A549 (cell line): Measurements from ENCODE around the gene CTPS2. TPM values are rescaled to one million over a fixed set of nuclear protein-coding genes. Genes with fewer than 3 reads are reported as not detected.
"Not testable (repeated sequence)": the region's sequence is repeated elsewhere in the genome, so short reads cannot be mapped to it uniquely, and the experiment has no call there.

Source experiments
- ATAC-seq, 2 experiments: fragments of 200-7000 bp in 1 of 2; fragments of >200 bp in 1 of 2; cut with Nextera tagmentation in 1 of 2; cut with Tn5 transposase in 1 of 2; 3 replicates each; pipeline versions ENCODE4 v1.8.0 to v1.9.1; 2018 to 2020; ENCODE audit warnings: mild to moderate bottlenecking in 1 of 2, moderate library complexity in 1 of 2
- CTCF ChIA-PET: fragments of 300-600 bp; sonication (Branson Sonifier 250); formaldehyde crosslinking; extraction: SDS; loops from one replicate; lab custom pipeline; 2021; ENCODE audit warnings: antibody characterized with exemption, inconsistent platforms; lab: Yijun Ruan, JAX
- POLR2A ChIA-PET: fragments of 350-600 bp; formaldehyde crosslinking; extraction: SDS; loops from one replicate; lab custom pipeline; 2021; ENCODE audit warnings: antibody characterized with exemption, inconsistent platforms; lab: Yijun Ruan, JAX
- DNase-seq, 2 experiments: peaks; one replicate each; pipeline versions ENCODE4 v3.0.0 to v3.0.0-alpha.2; 2011 to 2016; ENCODE audit warnings: low read depth in 1 of 2, low spot score in 1 of 2
- FAIRE-seq: peaks from 2 replicates; lab custom pipeline; 2011; peaks lifted over from hg19 to GRCh38; lab: Jason Lieb, UNC
- H3K27ac ChIP-seq, 2 experiments: fragments of >200 bp; sonication (Bioruptor Twin); formaldehyde crosslinking; 3 replicates each; pipeline ENCODE4 v1.5.1; 2016 to 2017
- H3K4me1 ChIP-seq: fragments of >200 bp; sonication (Bioruptor Twin); formaldehyde crosslinking; 3 replicates; pipeline ENCODE4 v1.6.1; 2016
- H3K4me2 ChIP-seq: fragments of >200 bp; sonication (Bioruptor Twin); formaldehyde crosslinking; 3 replicates; pipeline ENCODE4 v1.6.1; 2016
- H3K4me3 ChIP-seq: fragments of >200 bp; sonication (Bioruptor Twin); formaldehyde crosslinking; 3 replicates; pipeline ENCODE4 v1.5.1; 2016
- H3K9me3 ChIP-seq: fragments of >200 bp; sonication (Bioruptor Twin); formaldehyde crosslinking; 3 replicates; pipeline ENCODE4 v1.6.1; 2016
- EHF ChIP-seq: fragments of 250-450 bp; sonication (Bioruptor Pico); IDR thresholded peaks from 2 replicates; pipeline ENCODE4 v1.5.0; 2020; ENCODE audit warnings: mild to moderate bottlenecking
- EP300 ChIP-seq, 2 experiments: fragments of >200 bp; sonication (Bioruptor Twin); formaldehyde crosslinking; IDR thresholded peaks; 2 replicates in 1 of 2; 3 replicates in 1 of 2; pipeline ENCODE4 v1.6.1; 2016 to 2017
- ESRRA ChIP-seq: fragments of 150-350 bp; IDR thresholded peaks from 2 replicates; pipeline ENCODE4 v1.6.1; 2014; ENCODE audit warnings: mild to moderate bottlenecking, low read length, borderline replicate concordance
- HDAC2 ChIP-seq: fragments of 200-600 bp; sonication (generic); IDR thresholded peaks from 2 replicates; pipeline ENCODE4 v1.6.1; 2016
- HOXB13 ChIP-seq: fragments of 250-450 bp; sonication (Bioruptor Pico); IDR thresholded peaks from 2 replicates; pipeline ENCODE4 v1.5.0; 2020; ENCODE audit warnings: low read depth, mild to moderate bottlenecking, moderate library complexity
- JUNB ChIP-seq: fragments of >200 bp; sonication (Bioruptor Twin); formaldehyde crosslinking; IDR thresholded peaks from 2 replicates; pipeline ENCODE4 v1.6.1; 2016
- KDM1A ChIP-seq: fragments of 200-600 bp; sonication (generic); IDR thresholded peaks from 2 replicates; pipeline ENCODE4 v1.6.1; 2016; ENCODE audit warnings: low read depth, mild to moderate bottlenecking
- MAZ ChIP-seq: fragments of 150-350 bp; IDR thresholded peaks from 2 replicates; pipeline ENCODE4 v1.6.1; 2014; ENCODE audit warnings: antibody characterized with exemption, low read depth, low read length, borderline replicate concordance
- MYC ChIP-seq: IDR thresholded peaks from 2 replicates; pipeline ENCODE4 v1.6.1; 2012; ENCODE audit warnings: mild to moderate bottlenecking, inconsistent platforms, low read length, improper control_type of control experiment, borderline replicate concordance
- RARB ChIP-seq: fragments of 250-450 bp; sonication (Bioruptor Pico); IDR thresholded peaks from 2 replicates; pipeline ENCODE4 v1.8.0; 2021; ENCODE audit warnings: mild to moderate bottlenecking, moderate library complexity
- RCOR1 ChIP-seq: fragments of 150-350 bp; IDR thresholded peaks from 2 replicates; pipeline ENCODE4 v1.6.1; 2014; ENCODE audit warnings: antibody characterized with exemption, low read length, low read depth
- RNF2 ChIP-seq: fragments of 200-600 bp; sonication (generic); IDR thresholded peaks from 2 replicates; pipeline ENCODE4 v1.6.1; 2016; ENCODE audit warnings: low read depth, mild to moderate bottlenecking, antibody characterized with exemption, moderate library complexity, borderline replicate concordance
- TP53 ChIP-seq: fragments of 250-450 bp; sonication (Bioruptor Pico); IDR thresholded peaks from 2 replicates; pipeline ENCODE4 v1.5.0; 2021; ENCODE audit warnings: mild to moderate bottlenecking, moderate library complexity
- ZFP36 ChIP-seq: fragments of 450-650 bp; IDR thresholded peaks from 2 replicates; pipeline ENCODE4 v1.6.1; 2014; ENCODE audit warnings: borderline replicate concordance; ENCODE audit not compliant: partially characterized antibody
- WGBS: methylation state at CpG from one replicate; pipeline ENCODE4 v1.1.6; 2017; ENCODE audit errors: missing lambda C conversion rate; 5-methylcytosine and 5-hydroxymethylcytosine counted together
- polyA plus RNA-seq, 4 experiments: library from polyadenylated mRNA; depleted of rRNA in 3 of 4; stranded (reverse); fragments of >200 nt; fragmentation: RNase III in 1 of 4; extraction: RNeasy Plus Mini Kit Qiagen cat#74134 plus additional on column Dnase treatment in 1 of 4; gene quantifications; 2 replicates in 3 of 4; 3 replicates in 1 of 4; pipeline ENCODE4 v1.2.3, GENCODE V29; 2011 to 2017
- TF ChIP-seq, protein P1 (sequence below): fragments of 250-450 bp; sonication (Bioruptor Pico); IDR thresholded peaks from 2 replicates; pipeline ENCODE4 v1.5.0; 2021; ENCODE audit warnings: mild to moderate bottlenecking, moderate library complexity, borderline replicate concordance
- TF ChIP-seq, protein P2 (sequence below): fragments of 450-650 bp; IDR thresholded peaks from 2 replicates; pipeline ENCODE4 v1.6.1; 2014; ENCODE audit warnings: antibody characterized with exemption

CTPS2 gene
- polyA plus RNA-seq, 2 of the 4 experiments (the other 2 are of a cell fraction) = 11.1 to 18.5 TPM

DNA sequence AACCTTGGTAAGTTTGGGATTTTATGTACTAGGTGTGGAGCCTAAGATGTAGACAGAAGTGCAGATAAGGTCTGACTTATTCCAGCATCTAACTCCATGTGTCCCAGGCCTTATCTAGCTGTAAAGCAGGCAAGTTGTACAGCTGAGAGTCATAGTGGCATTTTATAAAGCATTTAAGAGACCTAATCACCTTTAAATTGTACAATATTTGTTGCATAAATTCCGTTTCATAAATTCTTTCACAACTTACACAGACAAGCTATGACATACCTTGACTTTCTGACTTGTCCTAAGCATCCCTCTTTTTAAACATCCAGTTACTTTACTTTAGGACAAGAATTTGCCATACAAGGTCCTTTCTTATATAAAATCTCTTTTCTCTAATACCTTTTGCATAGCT lies 18.0 kb upstream of the CTPS2 start:
- ATAC-seq (no peak), FAIRE-seq (peak; percentile 63), DNase-seq (no peak)
- Histone ChIP-seq H3K4me3 (no peak overlapping the region), H3K27ac (no peak overlapping the region), H3K4me1 (peaks cover 15% of the 10 kb centered on the region), H3K4me2 (no peak overlapping the region), H3K9me3 (no peaks in the 10 kb centered on the region)
- ChIA-PET POLR2A (interaction anchor here (2.4 kb wide), 1 partner anchor 11 kb away, joined by 7 read pairs; the partner anchor contains the start of gene SYAP1), CTCF (no interaction called here)
- 97% methylated on average over 1 of the region's 1 CpG for WGBS
- TF ChIP-seq HOXB13 (no peak), EP300 (IDR thresholded peaks at IDR 0.05) (no peak), JUNB (no peak), MYC (no peak), ESRRA (no peak), MAZ (no peak), EHF (CRISPR knock-in tag) (no peak)
- TF ChIP-seq, protein P1, sequence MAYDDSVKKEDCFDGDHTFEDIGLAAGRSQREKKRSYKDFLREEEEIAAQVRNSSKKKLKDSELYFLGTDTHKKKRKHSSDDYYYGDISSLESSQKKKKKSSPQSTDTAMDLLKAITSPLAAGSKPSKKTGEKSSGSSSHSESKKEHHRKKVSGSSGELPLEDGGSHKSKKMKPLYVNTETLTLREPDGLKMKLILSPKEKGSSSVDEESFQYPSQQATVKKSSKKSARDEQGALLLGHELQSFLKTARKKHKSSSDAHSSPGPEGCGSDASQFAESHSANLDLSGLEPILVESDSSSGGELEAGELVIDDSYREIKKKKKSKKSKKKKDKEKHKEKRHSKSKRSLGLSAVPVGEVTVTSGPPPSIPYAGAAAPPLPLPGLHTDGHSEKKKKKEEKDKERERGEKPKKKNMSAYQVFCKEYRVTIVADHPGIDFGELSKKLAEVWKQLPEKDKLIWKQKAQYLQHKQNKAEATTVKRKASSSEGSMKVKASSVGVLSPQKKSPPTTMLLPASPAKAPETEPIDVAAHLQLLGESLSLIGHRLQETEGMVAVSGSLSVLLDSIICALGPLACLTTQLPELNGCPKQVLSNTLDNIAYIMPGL (CRISPR knock-in tag) = no peak

DNA sequence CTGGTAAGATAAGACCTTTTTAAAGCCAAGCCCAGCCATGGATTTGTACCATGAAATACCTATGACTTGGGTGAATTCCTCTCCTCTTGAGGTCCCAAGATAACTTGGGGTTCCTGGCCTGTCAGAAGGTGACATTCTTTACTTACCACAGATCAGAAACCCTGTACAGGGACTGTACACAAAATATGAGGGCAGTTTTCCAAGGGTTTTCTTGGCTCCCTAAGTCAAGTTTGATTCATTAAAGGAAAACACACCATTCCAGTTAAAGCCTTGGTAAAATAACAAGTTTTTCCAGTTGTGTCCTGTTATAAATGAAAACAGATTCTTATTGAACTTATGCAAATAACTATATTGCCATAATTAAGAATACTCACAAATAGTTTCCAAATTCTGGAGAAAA lies 15.2 kb upstream of the CTPS2 start:
- ChIA-PET POLR2A (no interaction called here), CTCF (no interaction called here)
- DNase-seq (no peak), FAIRE-seq (no peak)
- TF ChIP-seq RNF2 = no peak
- no peak for TF ChIP-seq HDAC2
- no peak for TF ChIP-seq ZFP36
- TF ChIP-seq KDM1A = no peak
- TF ChIP-seq JUNB = no peak
- TF ChIP-seq, protein P2, sequence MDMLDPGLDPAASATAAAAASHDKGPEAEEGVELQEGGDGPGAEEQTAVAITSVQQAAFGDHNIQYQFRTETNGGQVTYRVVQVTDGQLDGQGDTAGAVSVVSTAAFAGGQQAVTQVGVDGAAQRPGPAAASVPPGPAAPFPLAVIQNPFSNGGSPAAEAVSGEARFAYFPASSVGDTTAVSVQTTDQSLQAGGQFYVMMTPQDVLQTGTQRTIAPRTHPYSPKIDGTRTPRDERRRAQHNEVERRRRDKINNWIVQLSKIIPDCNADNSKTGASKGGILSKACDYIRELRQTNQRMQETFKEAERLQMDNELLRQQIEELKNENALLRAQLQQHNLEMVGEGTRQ = no peak
- no peak for TF ChIP-seq RCOR1
- TF ChIP-seq ESRRA = no peak
- TF ChIP-seq EHF (CRISPR knock-in tag) = no peak
- no peak for TF ChIP-seq TP53 (CRISPR knock-in tag)
- TF ChIP-seq, all 56 proteins: peak for 0
- H3K27ac ChIP-seq = no peak overlapping the region
- ATAC-seq = no peak
- no peaks in the 10 kb centered on the region for H3K9me3 ChIP-seq
- no peak overlapping the region for H3K4me2 ChIP-seq
- H3K4me3 ChIP-seq = no peak overlapping the region
- H3K4me1 ChIP-seq = peaks cover 33% of the 10 kb centered on the region

DNA sequence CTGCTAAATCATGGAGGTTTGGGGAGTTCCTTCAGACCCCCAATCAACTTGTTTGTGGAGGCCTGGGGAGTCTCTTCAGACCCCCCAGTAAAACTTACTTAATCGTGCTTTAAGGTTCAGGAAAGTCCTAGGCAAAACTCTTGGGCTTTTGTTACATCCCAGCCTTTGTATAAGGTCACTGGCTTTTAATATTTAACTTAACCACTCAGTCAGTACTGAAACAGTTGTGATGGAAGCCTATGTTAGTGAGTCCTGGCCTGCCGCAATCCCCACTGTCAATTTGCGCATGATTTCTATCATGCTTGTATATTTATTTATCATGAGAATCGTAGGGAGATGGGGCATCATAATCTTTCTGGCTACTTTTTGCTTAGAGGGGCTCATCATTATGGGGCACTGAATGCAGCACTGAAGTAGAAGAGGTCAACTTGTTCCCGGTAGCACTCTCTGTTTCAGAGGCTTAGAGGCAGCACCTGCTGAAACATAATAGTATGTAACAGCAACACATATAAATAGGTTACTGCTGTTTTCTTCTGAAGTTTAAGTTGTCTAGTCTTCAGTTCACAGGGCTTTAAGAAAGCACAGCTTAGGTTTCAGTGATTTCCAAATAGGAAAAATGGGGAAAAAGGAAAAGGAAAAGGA lies 14.0 kb upstream of the CTPS2 start:
- DNase-seq, FAIRE-seq, POLR2A ChIA-PET, H3K9me3 ChIP-seq, H3K4me3 ChIP-seq, CTCF ChIA-PET: not testable (repeated sequence)
- Histone ChIP-seq H3K4me2 (peak overlapping the region; percentile 77), H3K27ac (peak overlapping the region; percentile 52 to 72; a peak in 5 of 6 replicates), H3K4me1 (peaks cover 44% of the 10 kb centered on the region)
- WGBS = 16% methylated on average over 5 of the region's 5 CpGs
- ATAC-seq = peak in 1 of 2 experiments; percentile 56; a peak in 3 of 6 replicates

DNA sequence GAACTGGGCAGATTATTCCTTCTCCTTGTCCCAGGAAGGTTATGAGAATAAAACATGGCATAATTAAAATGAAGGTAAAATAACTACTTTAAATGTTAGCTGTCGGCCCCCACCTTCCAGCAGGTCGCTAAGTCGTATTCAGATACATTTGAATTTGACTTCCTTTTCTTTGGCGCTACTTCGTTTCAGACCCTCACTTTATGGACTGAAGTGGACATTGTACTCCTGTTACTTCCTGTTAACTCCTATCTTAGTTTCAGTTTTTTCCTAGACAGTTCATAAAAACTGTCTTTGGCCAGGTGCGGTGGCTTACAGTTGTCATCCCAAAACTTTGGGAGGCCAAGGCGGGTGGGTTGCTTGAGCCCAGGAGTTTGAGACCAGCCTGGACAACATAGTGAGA lies 12.6 kb upstream of the CTPS2 start:
- WGBS = 95% methylated on average over 7 of the region's 7 CpGs
- no peak for FAIRE-seq

More for the DNA sequence above, 12.6 kb upstream of the CTPS2 start:
- TF ChIP-seq RARB (CRISPR knock-in tag) (no peak), ZFP36 (no peak)
- TF ChIP-seq, all 56 proteins: peak for 0
- Histone ChIP-seq H3K4me2 (peak overlapping the region; percentile 77), H3K4me1 (peaks cover 53% of the 10 kb centered on the region), H3K4me3 (no peak overlapping the region), H3K9me3 (no peaks in the 10 kb centered on the region), H3K27ac (peak overlapping the region in 1 of 2 experiments; percentile 72; a peak in 1 of 6 replicates)
- ChIA-PET CTCF (no interaction called here), POLR2A (no interaction called here)
- ATAC-seq (no peak), DNase-seq (no peak)
